Neural progenitor cell (in vitro differentiated cells): ENCODE measurements around the gene PATJ. TPM values are rescaled to one million over a fixed set of nuclear protein-coding genes. Genes with fewer than 3 reads are reported as not detected.
"Not testable (repeated sequence)": the region's sequence is repeated elsewhere in the genome, so short reads cannot be mapped to it uniquely, and the experiment has no call there.

ENCODE experiments used
- DNase-seq: peaks from one replicate; pipeline ENCODE4 v3.0.0-alpha.2; 2016; ENCODE audit warnings: low spot score
- H2AFZ ChIP-seq: fragments of 200-600 bp; sonication (generic); replicated peaks from 2 replicates; pipeline ENCODE4 v1.6.1; 2016; ENCODE audit warnings: antibody characterized with exemption
- H3F3A ChIP-seq: fragments of 200-600 bp; sonication (generic); 2 replicates; pipeline ENCODE4 v1.6.1; 2016; ENCODE audit warnings: antibody characterized with exemption, low read depth
- H3K27ac ChIP-seq: fragments of 200-600 bp; sonication (generic); 2 replicates; pipeline ENCODE4 v1.5.1; 2016; ENCODE audit warnings: mild to moderate bottlenecking
- H3K27me3 ChIP-seq: fragments of 200-600 bp; sonication (generic); 2 replicates; pipeline ENCODE4 v1.6.1; 2016; ENCODE audit warnings: mild to moderate bottlenecking, moderate library complexity
- H3K36me3 ChIP-seq: fragments of 200-600 bp; sonication (generic); 2 replicates; pipeline ENCODE4 v1.5.1; 2016
- H3K4me1 ChIP-seq: fragments of 200-600 bp; sonication (generic); 2 replicates; pipeline ENCODE4 v1.6.1; 2016; ENCODE audit warnings: mixed run types
- H3K4me2 ChIP-seq: fragments of 200-600 bp; sonication (generic); 2 replicates; pipeline ENCODE4 v1.6.1; 2016
- H3K4me3 ChIP-seq: fragments of 200-600 bp; sonication (generic); 2 replicates; pipeline ENCODE4 v1.5.1; 2016
- H3K79me2 ChIP-seq: fragments of 200-600 bp; sonication (generic); 2 replicates; pipeline ENCODE4 v1.6.1; 2016; ENCODE audit warnings: low read depth
- H3K9ac ChIP-seq: fragments of 200-600 bp; sonication (generic); 2 replicates; pipeline ENCODE4 v1.6.1; 2016
- H3K9me3 ChIP-seq: fragments of 200-600 bp; sonication (generic); 2 replicates; pipeline ENCODE4 v1.5.1; 2016; ENCODE audit warnings: low read depth
- H4K20me1 ChIP-seq: fragments of 200-600 bp; sonication (generic); 2 replicates; pipeline ENCODE4 v1.6.1; 2016; ENCODE audit warnings: low read depth
- H3K27ac Mint-ChIP-seq: 3 replicates; pipeline ENCODE4 v1.8.0; 2021; ENCODE audit warnings: mixed read lengths
- H3K27me3 Mint-ChIP-seq: 2 replicates; pipeline ENCODE4 v1.8.0; 2022; ENCODE audit warnings: low read depth, mild to moderate bottlenecking, inconsistent platforms, moderate library complexity, mixed read lengths; ENCODE audit not compliant: insufficient read depth
- H3K36me3 Mint-ChIP-seq: 3 replicates; pipeline ENCODE4 v1.8.0; 2021; ENCODE audit warnings: mixed read lengths
- H3K4me1 Mint-ChIP-seq: 3 replicates; pipeline ENCODE4 v1.8.0; 2021; ENCODE audit warnings: mixed read lengths
- H3K4me3 Mint-ChIP-seq: 3 replicates; pipeline ENCODE4 v1.8.0; 2021; ENCODE audit warnings: mild to moderate bottlenecking, moderate library complexity, mixed read lengths
- H3K9me3 Mint-ChIP-seq: 3 replicates; pipeline ENCODE4 v1.8.0; 2020; ENCODE audit warnings: mixed read lengths
- CTCF ChIP-seq: fragments of 200-600 bp; sonication (generic); IDR thresholded peaks from 2 replicates; pipeline ENCODE4 v1.5.1; 2017; ENCODE audit warnings: antibody characterized with exemption, mild to moderate bottlenecking
- EZH2 ChIP-seq: fragments of 200-600 bp; sonication (generic); IDR thresholded peaks from 2 replicates; pipeline ENCODE4 v1.6.1; 2017; ENCODE audit warnings: antibody characterized with exemption, mild to moderate bottlenecking, moderate library complexity
- EZH2phosphoT487 ChIP-seq: fragments of 200-600 bp; sonication (generic); IDR thresholded peaks from 2 replicates; pipeline ENCODE4 v1.6.1; 2017; ENCODE audit warnings: antibody characterized with exemption
- total RNA-seq: library from RNA; depleted of rRNA; stranded (reverse); fragments of >200 nt; gene quantifications from 2 replicates; pipeline ENCODE4 v1.2.3, GENCODE V29; 2015; ENCODE audit warnings: low replicate concordance

Gene PATJ
- total RNA-seq, 1 donor from 2014 or later = 24.8 TPM

GRCh38 chr1:61724506-61724812 lies 17.8 kb upstream of the PATJ start:
- no peaks in the 10 kb centered on the region for H3K27me3 ChIP-seq
- H4K20me1 ChIP-seq = no peaks in the 10 kb centered on the region
- H3K27me3 Mint-ChIP-seq = no peaks in the 10 kb centered on the region
- peak overlapping the region; percentile 98 for H3K27ac Mint-ChIP-seq
- no peaks in the 10 kb centered on the region for H3K9me3 Mint-ChIP-seq
- H2AFZ ChIP-seq = peak overlapping the region; percentile 98
- peak overlapping the region; percentile 84 for H3K4me3 ChIP-seq
- DNase-seq = no peak
- H3K27ac ChIP-seq = no peak overlapping the region
- H3K4me1 Mint-ChIP-seq = peaks cover 20% of the 10 kb centered on the region
- peaks cover 3% of the 10 kb centered on the region for H3K36me3 Mint-ChIP-seq
- peaks cover 34% of the 10 kb centered on the region for H3K79me2 ChIP-seq
- TF ChIP-seq CTCF (no peak), EZH2 (no peak), EZH2phosphoT487 (no peak)
- peak overlapping the region; percentile 81 for H3K4me2 ChIP-seq
- H3K9me3 ChIP-seq = no peaks in the 10 kb centered on the region
- no peaks in the 10 kb centered on the region for H3F3A ChIP-seq
- no peaks in the 10 kb centered on the region for H3K36me3 ChIP-seq
- H3K4me1 ChIP-seq = peaks cover 5% of the 10 kb centered on the region
- peak overlapping the region; percentile 83 for H3K9ac ChIP-seq
- H3K4me3 Mint-ChIP-seq = peak overlapping the region; percentile 95

- peaks cover 5% of the 10 kb centered on the region for H3K4me1 ChIP-seq
- peak within 1 kb of the TSS; percentile 98 for H3K27ac Mint-ChIP-seq
- no peaks in the 10 kb centered on the region for H3K36me3 ChIP-seq
- no peaks in the 10 kb centered on the region for H3K27me3 ChIP-seq
- H3K9ac ChIP-seq = peak within 1 kb of the TSS; percentile 83
- peak within 1 kb of the TSS; percentile 95 for H3K4me3 Mint-ChIP-seq
- peak within 1 kb of the TSS; percentile 81 for H3K4me2 ChIP-seq
- no peak within 1 kb of the TSS for H3K27ac ChIP-seq
- peak; percentile 77 for TF ChIP-seq EZH2
- TF ChIP-seq CTCF = no peak
- peak; percentile 47 for TF ChIP-seq EZH2phosphoT487
- H3K4me1 Mint-ChIP-seq = peaks cover 20% of the 10 kb centered on the region
- peak within 1 kb of the TSS; percentile 84 for H3K4me3 ChIP-seq
- no peaks in the 10 kb centered on the region for H3K9me3 Mint-ChIP-seq
- no peaks in the 10 kb centered on the region for H3F3A ChIP-seq
- peak; percentile 93 for DNase-seq
- no peaks in the 10 kb centered on the region for H3K27me3 Mint-ChIP-seq
- peak within 1 kb of the TSS; percentile 98 for H2AFZ ChIP-seq
- H3K36me3 Mint-ChIP-seq = peaks cover 3% of the 10 kb centered on the region
- no peaks in the 10 kb centered on the region for H4K20me1 ChIP-seq
- peaks cover 34% of the 10 kb centered on the region for H3K79me2 ChIP-seq
- H3K9me3 ChIP-seq = no peaks in the 10 kb centered on the region
Observed at GRCh38 chr1:61724813-61725694, 17.2 kb upstream of the PATJ start, which contains the start of gene TM2D1. TM2D1 (minus strand) TSS chr1:61725141; CDS start chr1:61725120, 21 bp downstream.

GRCh38 chr1:61727544-61727943 lies 14.7 kb upstream of the PATJ start:
- Histone ChIP-seq H3F3A (no peaks in the 10 kb centered on the region), H3K4me1 (peaks cover 5% of the 10 kb centered on the region), H3K27ac (no peak overlapping the region), H3K36me3 (no peaks in the 10 kb centered on the region), H3K4me2 (no peak overlapping the region), H2AFZ (no peak overlapping the region), H3K9ac (no peak overlapping the region), H4K20me1 (no peaks in the 10 kb centered on the region), H3K9me3 (no peaks in the 10 kb centered on the region), H3K79me2 (peaks cover 24% of the 10 kb centered on the region), H3K4me3 (no peak overlapping the region), H3K27me3 (no peaks in the 10 kb centered on the region)
- Mint-ChIP-seq H3K9me3 (no peaks in the 10 kb centered on the region), H3K27me3 (peaks cover 6% of the 10 kb centered on the region), H3K4me3 (no peak overlapping the region), H3K36me3 (no peaks in the 10 kb centered on the region), H3K27ac (no peak overlapping the region), H3K4me1 (peaks cover 20% of the 10 kb centered on the region)
- no peak for DNase-seq
- TF ChIP-seq CTCF = no peak
- no peak for TF ChIP-seq EZH2phosphoT487
- TF ChIP-seq EZH2 = no peak

- H3K27ac ChIP-seq, H3F3A ChIP-seq, H3K4me1 ChIP-seq, H3K36me3 ChIP-seq, H3K27ac Mint-ChIP-seq, H3K4me1 Mint-ChIP-seq, H3K4me3 ChIP-seq, DNase-seq, H3K27me3 Mint-ChIP-seq, H3K4me3 Mint-ChIP-seq, H4K20me1 ChIP-seq, H3K27me3 ChIP-seq, H3K9me3 ChIP-seq, H3K79me2 ChIP-seq, H3K4me2 ChIP-seq, H2AFZ ChIP-seq, H3K36me3 Mint-ChIP-seq, H3K9ac ChIP-seq, H3K9me3 Mint-ChIP-seq: not testable (repeated sequence)
Observed at GRCh38 chr1:61730679-61731078, 11.6 kb upstream of the PATJ start.
